Left cardiac atrium (tissue), 4 donors: ENCODE data around the gene TACR3. TPM values are rescaled to one million over a fixed set of nuclear protein-coding genes. Genes with fewer than 3 reads are reported as not detected.
"Not testable (repeated sequence)": the region's sequence is repeated elsewhere in the genome, so short reads cannot be mapped to it uniquely, and the experiment has no call there.

Source experiments
- ATAC-seq, 2 donors: fragments of 200-7000 bp; cut with Tn5 transposase; one replicate each; pipeline ENCODE4 v1.9.1; 2020; ENCODE audit warnings: mild to moderate bottlenecking in 2 of 2, moderate library complexity in 2 of 2
- DNase-seq: peaks from one replicate; pipeline ENCODE4 v3.0.0-alpha.2; 2020
- intact Hi-C, 2 donors: fragments of 100-400 bp; cut with DNase I; formaldehyde crosslinking; loops; one replicate each; pipeline versions ENCODE4 v1.14.1 to v1.15.1; 2022 to 2023
- long read RNA-seq: library from polyadenylated mRNA; unstranded; transcript quantifications from one replicate; pipeline ENCODE4 v2.0.0, GENCODE V29; 2021
- total RNA-seq, 2 donors: library from RNA; stranded (reverse); fragmentation: NEBNext Ultra II Directional; extraction: Animal tissue kit (Norgen Biotek cat#: 25700); gene quantifications; one replicate each; pipeline ENCODE4 v1.2.1, GENCODE V29; 2021
- donor health status: DM: no; HTN: yes; CAD: no.
- donor health status: DM: no; HTN: yes; CAD: no; lungs with severe emphysema.
- donor health status: DM: yes; HTN: yes; CAD: no.
- donor health status: Dilated cardiomyopathy.

Gene TACR3, protein sequence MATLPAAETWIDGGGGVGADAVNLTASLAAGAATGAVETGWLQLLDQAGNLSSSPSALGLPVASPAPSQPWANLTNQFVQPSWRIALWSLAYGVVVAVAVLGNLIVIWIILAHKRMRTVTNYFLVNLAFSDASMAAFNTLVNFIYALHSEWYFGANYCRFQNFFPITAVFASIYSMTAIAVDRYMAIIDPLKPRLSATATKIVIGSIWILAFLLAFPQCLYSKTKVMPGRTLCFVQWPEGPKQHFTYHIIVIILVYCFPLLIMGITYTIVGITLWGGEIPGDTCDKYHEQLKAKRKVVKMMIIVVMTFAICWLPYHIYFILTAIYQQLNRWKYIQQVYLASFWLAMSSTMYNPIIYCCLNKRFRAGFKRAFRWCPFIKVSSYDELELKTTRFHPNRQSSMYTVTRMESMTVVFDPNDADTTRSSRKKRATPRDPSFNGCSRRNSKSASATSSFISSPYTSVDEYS
- not detected for total RNA-seq
- long read RNA-seq = 0 reads

DNA sequence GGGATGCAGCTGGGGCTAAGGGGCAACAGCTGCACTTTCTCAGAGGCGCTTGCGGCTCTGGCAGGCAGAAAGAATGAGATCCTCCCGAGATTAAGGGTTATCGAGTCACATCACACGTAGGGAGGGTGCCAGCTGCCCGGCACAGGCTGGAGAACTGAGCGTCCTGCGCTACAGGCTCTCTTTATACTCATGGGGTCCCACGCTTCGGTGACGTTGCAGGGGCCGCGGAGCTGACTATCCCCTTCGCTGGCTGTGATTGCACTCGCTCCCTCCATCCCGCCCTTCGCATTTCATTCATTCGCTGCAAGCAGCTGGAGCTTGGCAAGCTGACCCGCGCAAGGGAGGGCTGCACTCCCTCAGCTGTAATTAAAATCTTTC lies at the start of gene TACR3:
TACR3 (minus strand) TSS at position 156 of the 378 bp plus-strand sequence. CDS start 310 bp downstream, outside the sequence.
- DNase-seq = no peak
- intact Hi-C loops = no loop called here
- ATAC-seq = peak in 1 of 2 donors; percentile 43

- no peak for ATAC-seq
- DNase-seq = no peak
- intact Hi-C loops = no loop called here
These were observed 37.8 kb upstream of the TACR3 start for GRCh38 chr4:103757631-103758030.

DNA sequence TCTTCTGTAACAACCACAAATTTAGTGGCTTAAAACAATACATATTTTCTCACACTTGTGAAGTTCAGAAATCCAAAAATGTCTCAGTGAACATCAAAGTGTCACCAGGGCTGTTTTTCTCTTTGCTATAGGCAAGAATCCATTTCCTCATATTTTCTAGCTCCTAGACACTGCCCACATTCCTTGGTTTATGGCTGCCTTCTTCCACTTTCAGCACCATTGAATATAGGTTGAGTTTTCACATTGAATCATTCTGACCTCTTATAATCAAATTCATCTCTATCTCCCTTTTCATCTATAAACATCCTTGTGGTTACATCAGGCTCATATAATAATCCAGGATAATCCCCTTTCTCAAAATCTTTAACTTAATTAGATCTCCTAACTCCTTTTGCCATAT lies 37.0 kb upstream of the TACR3 start:
- ATAC-seq (no peak), DNase-seq (no peak)
- intact Hi-C loops = no loop called here

- DNase-seq (no peak), ATAC-seq (no peak)
- intact Hi-C loops = no loop called here
These were observed 35.1 kb upstream of the TACR3 start for GRCh38 chr4:103754844-103755243.

DNA sequence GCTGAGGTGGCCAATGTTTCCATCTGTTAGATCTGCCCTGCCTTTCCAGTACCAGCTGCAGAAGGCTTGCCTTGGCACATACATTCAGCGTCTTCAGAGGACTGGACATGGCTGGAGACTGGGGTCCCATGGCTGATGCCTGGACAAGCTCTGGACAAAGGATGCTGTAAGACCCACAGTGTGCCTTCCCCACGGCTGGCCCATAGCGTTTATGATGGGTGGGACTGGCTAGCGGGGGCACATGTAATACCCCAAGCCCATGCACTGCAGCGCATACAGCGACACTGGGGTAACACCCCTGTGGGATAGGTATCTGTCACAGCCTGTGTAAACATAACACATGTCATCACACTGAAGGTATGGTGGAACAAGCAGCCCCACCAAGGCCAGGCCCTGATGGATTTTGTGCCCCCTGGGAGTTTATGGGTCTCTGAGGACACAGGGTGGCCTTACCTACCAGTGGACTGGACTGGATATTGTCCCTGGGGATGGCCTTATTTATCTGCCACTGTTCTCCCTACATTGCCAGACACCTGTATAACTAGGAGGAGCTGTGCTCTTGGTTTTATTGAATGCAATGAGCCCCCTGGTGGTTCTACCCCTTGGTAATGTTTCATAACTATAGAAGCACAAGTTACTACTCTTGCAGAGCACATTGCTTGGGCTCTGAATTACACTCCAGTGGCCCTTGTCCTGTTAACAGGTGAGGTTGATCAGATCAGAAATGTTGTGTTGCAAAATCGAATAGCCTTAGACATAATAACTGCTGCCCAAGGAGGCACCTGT lies 34.3 kb upstream of the TACR3 start:
- no peak for ATAC-seq
- intact Hi-C loops = no loop called here
- no peak for DNase-seq

DNA sequence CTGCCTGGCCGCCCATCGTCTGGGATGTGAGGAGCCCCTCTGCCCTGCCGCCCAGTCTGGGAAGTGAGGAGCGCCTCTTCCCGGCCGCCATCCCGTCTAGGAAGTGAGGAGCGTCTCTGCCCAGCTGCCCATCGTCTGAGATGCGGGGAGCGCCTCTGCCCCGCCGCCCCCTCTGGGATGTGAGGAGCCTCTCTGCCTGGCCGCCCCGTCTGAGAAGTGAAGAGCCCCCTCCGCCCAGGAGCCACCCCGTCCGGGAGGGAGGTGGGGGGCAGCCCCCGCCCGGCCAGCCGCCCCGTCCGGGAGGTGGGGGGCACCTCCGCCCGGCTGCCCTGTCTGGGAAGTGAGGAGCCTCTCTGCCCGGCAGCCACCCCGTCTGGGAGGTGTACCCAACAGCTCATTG lies 3.4 kb upstream of the TACR3 start:
- ATAC-seq, DNase-seq, intact Hi-C loops: not testable (repeated sequence)

DNA sequence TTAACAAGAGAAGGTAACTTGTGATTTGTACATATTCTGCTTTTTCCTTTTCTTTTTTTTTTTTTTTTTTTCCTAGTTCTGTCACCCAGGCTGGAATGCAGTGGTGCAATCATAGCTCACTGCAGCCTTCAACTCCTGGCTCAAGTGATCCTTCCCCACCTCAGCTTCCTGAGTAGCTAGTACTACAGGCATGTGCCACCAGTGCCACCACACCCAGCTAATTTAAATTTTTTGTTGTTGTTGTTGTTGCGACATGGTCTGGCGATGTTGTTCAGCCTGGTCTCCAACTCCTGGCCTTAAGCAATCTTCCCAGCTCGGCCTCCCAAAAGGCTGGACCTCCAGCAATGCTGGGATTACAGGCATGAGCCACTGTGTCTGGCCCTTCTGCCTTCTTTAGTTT lies 1.5 kb upstream of the TACR3 start:
- DNase-seq (no peak), ATAC-seq (no peak)

GRCh38 chr4:103720661-103721060 lies 876 bp upstream of the TACR3 start:
- intact Hi-C loops = no loop called here
- ATAC-seq = no peak

More for the DNA sequence above, 1.5 kb upstream of the TACR3 start:
- intact Hi-C loops = no loop called here

DNA sequence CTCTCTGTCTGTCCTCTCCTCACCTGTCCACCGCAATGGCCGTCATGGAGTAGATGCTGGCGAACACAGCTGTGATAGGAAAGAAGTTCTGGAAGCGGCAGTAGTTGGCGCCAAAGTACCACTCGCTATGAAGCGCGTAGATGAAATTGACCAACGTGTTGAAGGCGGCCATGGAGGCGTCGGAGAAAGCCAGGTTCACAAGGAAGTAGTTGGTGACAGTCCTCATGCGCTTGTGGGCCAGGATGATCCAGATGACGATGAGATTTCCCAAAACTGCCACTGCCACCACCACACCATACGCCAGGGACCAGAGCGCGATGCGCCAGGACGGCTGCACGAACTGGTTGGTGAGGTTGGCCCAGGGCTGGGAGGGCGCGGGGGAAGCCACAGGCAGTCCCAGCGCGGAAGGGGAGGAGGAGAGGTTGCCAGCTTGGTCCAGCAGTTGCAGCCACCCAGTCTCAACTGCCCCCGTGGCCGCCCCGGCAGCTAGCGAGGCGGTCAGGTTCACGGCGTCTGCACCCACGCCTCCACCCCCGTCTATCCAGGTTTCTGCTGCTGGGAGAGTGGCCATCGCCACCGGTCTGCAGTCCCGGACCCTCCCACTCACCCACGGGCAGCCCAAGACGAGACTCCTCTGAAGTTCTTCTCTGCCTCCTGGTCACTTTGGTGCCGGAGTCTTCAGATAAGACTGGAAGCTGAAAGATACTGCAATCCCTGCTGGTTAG lies 518 bp downstream of the TACR3 start:
- intact Hi-C loops = no loop called here
- no peak for DNase-seq
- no peak for ATAC-seq

More at GRCh38 chr4:103720661-103721060, 876 bp upstream of the TACR3 start:
- no peak for DNase-seq

DNA sequence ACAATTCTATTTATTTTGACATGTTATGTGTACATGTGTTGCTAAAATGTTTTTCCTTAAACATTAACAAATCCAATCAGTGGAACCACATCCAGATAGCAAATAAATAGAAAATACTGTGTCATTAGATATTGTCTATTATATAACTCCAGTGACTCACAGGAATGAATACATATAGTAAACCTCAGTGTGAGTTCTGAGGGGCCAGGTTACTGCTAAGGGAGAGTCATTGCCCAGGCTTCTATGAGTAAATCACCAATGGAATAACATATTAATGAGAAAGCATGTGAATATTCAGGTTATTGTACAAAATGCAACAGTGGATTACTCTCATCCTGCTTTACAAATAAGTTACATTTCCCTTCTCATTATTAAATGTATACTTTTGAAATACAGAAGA lies 27.2 kb downstream of the TACR3 start:
- intact Hi-C loops = no loop called here
- DNase-seq (no peak), ATAC-seq (no peak)

- DNase-seq (no peak), ATAC-seq (no peak)
- intact Hi-C loops = no loop called here
These were observed 45.8 kb downstream of the TACR3 start for GRCh38 chr4:103673983-103674382.

- intact Hi-C loops, DNase-seq, ATAC-seq: not testable (repeated sequence)
These were observed 53.0 kb downstream of the TACR3 start for GRCh38 chr4:103666764-103667163.

- intact Hi-C loops = no loop called here
- ATAC-seq = no peak
- no peak for DNase-seq
These were observed 55.2 kb downstream of the TACR3 start for GRCh38 chr4:103664436-103665075.

DNA sequence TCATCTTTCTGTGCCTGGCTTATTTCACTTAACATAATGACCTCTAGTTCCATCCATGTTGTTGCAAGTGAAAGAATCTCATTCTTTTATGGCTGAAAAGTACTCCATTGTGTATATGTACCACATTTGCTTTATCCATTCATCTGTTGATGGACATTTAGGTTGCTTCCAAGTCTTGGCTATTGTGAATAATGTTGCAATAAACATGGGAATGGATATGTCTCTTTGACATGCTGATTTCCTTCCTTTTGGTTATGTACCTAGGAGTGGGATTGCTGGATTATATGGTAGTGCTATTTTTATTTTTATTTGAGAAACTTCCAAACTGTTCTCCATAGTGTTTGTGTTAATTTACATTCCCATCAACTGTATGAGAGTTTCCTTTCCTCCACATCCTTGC lies 71.2 kb downstream of the TACR3 start:
- intact Hi-C loops = no loop called here
- ATAC-seq (no peak), DNase-seq (no peak)

GRCh38 chr4:103645991-103646390 lies 73.8 kb downstream of the TACR3 start:
- DNase-seq = no peak
- intact Hi-C loops = no loop called here
- no peak for ATAC-seq

DNA sequence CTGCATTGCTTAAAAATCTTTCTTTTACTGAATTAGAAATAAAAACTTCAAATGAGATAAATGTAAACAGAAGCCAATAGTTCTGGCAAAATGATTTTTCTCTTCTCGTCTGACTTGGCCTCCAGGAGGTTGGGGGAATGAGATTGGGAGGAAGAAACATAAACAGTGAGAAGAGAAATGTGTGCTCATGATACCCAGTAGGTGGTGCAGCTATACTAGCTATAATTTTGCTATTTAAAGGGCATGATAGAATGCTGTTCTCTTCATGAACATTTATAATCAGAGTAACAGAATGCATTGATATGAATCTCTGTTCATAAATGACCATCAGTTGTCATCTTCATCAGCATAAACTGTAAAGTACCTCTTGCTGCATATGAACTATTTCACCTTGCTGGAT lies 85.5 kb downstream of the TACR3 start:
- intact Hi-C loops = no loop called here

DNA sequence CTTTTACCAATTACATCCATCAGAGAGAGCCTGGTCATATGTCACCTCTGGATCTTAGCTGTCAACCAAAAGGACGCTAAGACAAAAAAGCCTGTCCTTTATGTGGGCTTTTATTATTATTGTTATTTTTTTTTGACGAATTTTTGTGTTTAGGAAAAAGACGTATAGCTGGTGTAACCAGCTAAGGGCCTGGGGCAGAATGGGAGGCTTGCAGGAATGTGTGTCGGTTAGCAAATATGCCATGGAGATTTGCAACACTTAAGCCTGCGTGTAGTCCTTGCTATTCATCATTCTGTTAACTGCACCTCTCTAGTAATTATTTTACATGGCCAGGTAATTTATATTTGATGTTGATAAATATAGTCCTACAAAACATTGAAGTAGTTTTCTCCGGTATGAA lies 93.5 kb downstream of the TACR3 start:
- DNase-seq (no peak), ATAC-seq (no peak)
- intact Hi-C loops = no loop called here

More for the DNA sequence above, 85.5 kb downstream of the TACR3 start:
- no peak for DNase-seq
- ATAC-seq = no peak

DNA sequence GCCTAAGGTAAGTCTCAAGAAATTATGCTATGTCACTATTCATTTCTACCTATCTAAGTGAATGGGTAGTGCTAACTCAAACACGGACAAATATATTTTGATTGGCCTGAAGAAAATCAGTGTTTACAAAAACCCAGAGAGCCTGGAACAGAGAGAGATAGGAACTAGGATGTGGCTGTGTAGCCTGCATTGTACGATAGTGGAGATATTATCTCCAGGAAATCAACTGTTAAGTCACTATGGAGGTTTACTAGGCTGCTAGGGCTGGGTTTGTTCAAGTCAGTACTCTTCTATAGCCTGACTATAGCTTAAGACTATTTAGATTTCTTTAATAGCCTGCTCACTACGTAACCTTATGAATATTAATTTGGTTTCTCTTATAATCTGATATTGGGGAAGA lies 127.9 kb downstream of the TACR3 start:
- ATAC-seq (no peak), DNase-seq (no peak)
- intact Hi-C loops = no loop called here

DNA sequence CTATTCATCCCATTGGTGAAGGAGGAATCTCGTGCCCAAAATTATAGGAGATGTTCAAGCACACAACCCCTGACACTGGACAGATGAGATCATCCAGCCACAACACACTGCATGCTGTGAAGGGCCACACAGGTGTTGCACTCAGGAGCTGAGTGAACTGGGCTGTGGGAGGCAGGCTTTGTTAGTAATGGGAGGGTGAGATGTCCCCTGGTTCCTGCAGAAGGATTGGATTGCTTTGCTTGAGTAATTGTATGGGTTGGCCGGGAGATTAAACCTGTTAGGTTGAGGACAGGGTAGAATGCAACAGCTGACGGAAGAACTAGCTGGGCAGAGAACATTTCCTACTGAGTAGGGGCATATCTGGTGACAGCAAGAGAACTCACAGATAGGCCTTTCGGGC lies 152.2 kb downstream of the TACR3 start:
- intact Hi-C loops = no loop called here
- ATAC-seq = no peak
- DNase-seq = no peak
